NB4 (cell line): ENCODE data around the gene PDS5B.

Experiments
- MYC ChIP-seq: IDR thresholded peaks from 2 replicates; pipeline ENCODE4 v1.6.1; 2011; ENCODE audit warnings: low read depth, low read length
- POLR2A ChIP-seq: IDR thresholded peaks from 2 replicates; pipeline ENCODE4 v1.6.1; 2011; ENCODE audit warnings: mild to moderate bottlenecking; ENCODE audit not compliant: insufficient read length; ENCODE audit errors: extremely low read depth
- TF ChIP-seq, protein P1 (sequence below): IDR thresholded peaks from one replicate; pipeline ENCODE4 v1.5.1; 2012; ENCODE audit warnings: low read depth, low read length
- TF ChIP-seq, protein P2 (sequence below): IDR thresholded peaks from 2 replicates; pipeline ENCODE4 v1.6.1; 2011; ENCODE audit warnings: low read depth, low read length

DNA sequence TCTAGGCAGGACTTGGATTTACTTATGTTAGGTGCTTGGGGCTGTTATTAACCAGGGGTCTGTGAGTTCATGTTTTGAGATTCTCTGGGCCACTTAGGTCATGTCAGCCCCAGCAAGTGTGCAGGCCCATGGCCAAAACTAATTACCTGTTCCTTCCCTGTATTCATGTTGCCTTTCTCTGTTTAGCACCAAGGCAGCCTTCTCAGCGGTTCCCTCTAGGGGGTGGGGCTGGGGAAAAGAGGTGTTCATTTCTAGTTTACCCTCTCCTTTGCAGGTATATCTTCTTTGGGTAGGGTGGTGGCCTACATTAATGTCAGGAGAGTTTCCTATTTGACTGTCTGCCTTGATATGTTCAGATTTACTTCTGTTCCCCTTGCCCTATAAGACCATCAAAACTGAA is 61.7 kb downstream of the PDS5B start:
- TF ChIP-seq POLR2A (no peak), MYC (no peak)
- TF ChIP-seq, protein P1, sequence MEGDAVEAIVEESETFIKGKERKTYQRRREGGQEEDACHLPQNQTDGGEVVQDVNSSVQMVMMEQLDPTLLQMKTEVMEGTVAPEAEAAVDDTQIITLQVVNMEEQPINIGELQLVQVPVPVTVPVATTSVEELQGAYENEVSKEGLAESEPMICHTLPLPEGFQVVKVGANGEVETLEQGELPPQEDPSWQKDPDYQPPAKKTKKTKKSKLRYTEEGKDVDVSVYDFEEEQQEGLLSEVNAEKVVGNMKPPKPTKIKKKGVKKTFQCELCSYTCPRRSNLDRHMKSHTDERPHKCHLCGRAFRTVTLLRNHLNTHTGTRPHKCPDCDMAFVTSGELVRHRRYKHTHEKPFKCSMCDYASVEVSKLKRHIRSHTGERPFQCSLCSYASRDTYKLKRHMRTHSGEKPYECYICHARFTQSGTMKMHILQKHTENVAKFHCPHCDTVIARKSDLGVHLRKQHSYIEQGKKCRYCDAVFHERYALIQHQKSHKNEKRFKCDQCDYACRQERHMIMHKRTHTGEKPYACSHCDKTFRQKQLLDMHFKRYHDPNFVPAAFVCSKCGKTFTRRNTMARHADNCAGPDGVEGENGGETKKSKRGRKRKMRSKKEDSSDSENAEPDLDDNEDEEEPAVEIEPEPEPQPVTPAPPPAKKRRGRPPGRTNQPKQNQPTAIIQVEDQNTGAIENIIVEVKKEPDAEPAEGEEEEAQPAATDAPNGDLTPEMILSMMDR, result no peak
- TF ChIP-seq, protein P2, sequence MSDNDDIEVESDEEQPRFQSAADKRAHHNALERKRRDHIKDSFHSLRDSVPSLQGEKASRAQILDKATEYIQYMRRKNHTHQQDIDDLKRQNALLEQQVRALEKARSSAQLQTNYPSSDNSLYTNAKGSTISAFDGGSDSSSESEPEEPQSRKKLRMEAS, result no peak
